ENCODE data around the gene RAPGEF3. TPM values are rescaled to one million over a fixed set of nuclear protein-coding genes. Genes with fewer than 3 reads are reported as not detected.

RAPGEF3 gene
- total RNA-seq, 4 donors from 2014 or later, result 17.0 to 27.0 (median 22.3) TPM

GRCh38 chr12:47793015-47793681 is 34.5 kb upstream of the RAPGEF3 start:
- intact Hi-C loops (cut with DNase I; ENCODE audit: low total_unique reads) (no loop called here), in situ Hi-C loops (cut with MboI; ENCODE audit: low sequenced_read_pairs in 4 of 4) (no loop called here)
- no peaks in the 10 kb centered on the region for H3K9me3 ChIP-seq
- H3K27ac ChIP-seq, result peak overlapping the region; percentile 49 to 64 (median 55)
- DNase-seq, result no peak
- peak; percentile 64 to 69 for ATAC-seq
- TF ChIP-seq, protein P1, sequence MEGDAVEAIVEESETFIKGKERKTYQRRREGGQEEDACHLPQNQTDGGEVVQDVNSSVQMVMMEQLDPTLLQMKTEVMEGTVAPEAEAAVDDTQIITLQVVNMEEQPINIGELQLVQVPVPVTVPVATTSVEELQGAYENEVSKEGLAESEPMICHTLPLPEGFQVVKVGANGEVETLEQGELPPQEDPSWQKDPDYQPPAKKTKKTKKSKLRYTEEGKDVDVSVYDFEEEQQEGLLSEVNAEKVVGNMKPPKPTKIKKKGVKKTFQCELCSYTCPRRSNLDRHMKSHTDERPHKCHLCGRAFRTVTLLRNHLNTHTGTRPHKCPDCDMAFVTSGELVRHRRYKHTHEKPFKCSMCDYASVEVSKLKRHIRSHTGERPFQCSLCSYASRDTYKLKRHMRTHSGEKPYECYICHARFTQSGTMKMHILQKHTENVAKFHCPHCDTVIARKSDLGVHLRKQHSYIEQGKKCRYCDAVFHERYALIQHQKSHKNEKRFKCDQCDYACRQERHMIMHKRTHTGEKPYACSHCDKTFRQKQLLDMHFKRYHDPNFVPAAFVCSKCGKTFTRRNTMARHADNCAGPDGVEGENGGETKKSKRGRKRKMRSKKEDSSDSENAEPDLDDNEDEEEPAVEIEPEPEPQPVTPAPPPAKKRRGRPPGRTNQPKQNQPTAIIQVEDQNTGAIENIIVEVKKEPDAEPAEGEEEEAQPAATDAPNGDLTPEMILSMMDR (IDR thresholded peaks at IDR 0.05 in 4 of 5, conservative IDR thresholded peaks at IDR 0.05 in 1 of 5), result no peak
- H3K36me3 ChIP-seq, result peaks cover 0 to 92% of the 10 kb centered on the region in 2 donors
- peaks cover 13 to 27% of the 10 kb centered on the region in 2 donors for H3K4me1 ChIP-seq
- H3K27me3 ChIP-seq, result no peaks in the 10 kb centered on the region
- H3K4me3 ChIP-seq, result no peak overlapping the region

DNA sequence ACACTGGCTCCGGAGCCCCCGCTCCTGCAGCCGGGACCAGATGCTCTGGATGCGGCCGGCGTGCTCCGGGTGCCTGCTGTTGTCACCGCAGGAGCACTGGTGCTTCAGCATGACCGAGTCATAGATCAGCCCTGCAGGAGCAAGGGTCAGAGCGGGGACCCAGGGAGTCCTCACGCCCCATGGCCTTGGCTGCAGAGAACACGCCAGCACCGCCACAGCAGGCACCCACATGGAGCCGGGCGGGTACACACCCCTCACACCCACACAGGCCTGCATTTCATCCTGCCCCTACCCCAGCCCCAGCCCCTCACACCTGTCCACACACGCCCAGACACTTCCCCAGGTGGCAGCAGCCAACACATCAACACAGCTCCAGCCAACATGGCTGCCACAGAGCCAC is 33.2 kb upstream of the RAPGEF3 start:
- H3K27me3 ChIP-seq, result no peaks in the 10 kb centered on the region
- ATAC-seq (no peak), DNase-seq (no peak)
- H3K4me1 ChIP-seq, result peaks cover 13 to 21% of the 10 kb centered on the region in 2 donors
- TF ChIP-seq, protein P1 (IDR thresholded peaks at IDR 0.05 in 4 of 5, conservative IDR thresholded peaks at IDR 0.05 in 1 of 5), result no peak
- TF ChIP-seq POLR2A (IDR thresholded peaks at IDR 0.05), result no peak
- intact Hi-C loops (cut with DNase I; ENCODE audit: low total_unique reads), result no loop called here
- in situ Hi-C loops (cut with MboI; ENCODE audit: low sequenced_read_pairs in 4 of 4), result no loop called here
- peaks cover 0 to 94% of the 10 kb centered on the region in 2 donors for H3K36me3 ChIP-seq
- no peaks in the 10 kb centered on the region for H3K9me3 ChIP-seq
- no peak overlapping the region for H3K27ac ChIP-seq
- H3K4me3 ChIP-seq, result no peak overlapping the region

GRCh38 chr12:47791351-47791746 is 32.7 kb upstream of the RAPGEF3 start:
- H3K36me3 ChIP-seq, result peaks cover 0 to 94% of the 10 kb centered on the region in 2 donors
- H3K27ac ChIP-seq, result no peak overlapping the region
- in situ Hi-C loops (cut with MboI; ENCODE audit: low sequenced_read_pairs in 4 of 4) (no loop called here), intact Hi-C loops (cut with DNase I; ENCODE audit: low total_unique reads) (no loop called here)
- H3K4me1 ChIP-seq, result peaks cover 13 to 21% of the 10 kb centered on the region in 2 donors
- H3K9me3 ChIP-seq, result no peaks in the 10 kb centered on the region
- DNase-seq (no peak), ATAC-seq (no peak)
- TF ChIP-seq POLR2A (IDR thresholded peaks at IDR 0.05), result no peak
- TF ChIP-seq, protein P1 (IDR thresholded peaks at IDR 0.05 in 4 of 5, conservative IDR thresholded peaks at IDR 0.05 in 1 of 5), result no peak
- H3K27me3 ChIP-seq, result no peaks in the 10 kb centered on the region
- no peak overlapping the region for H3K4me3 ChIP-seq

DNA sequence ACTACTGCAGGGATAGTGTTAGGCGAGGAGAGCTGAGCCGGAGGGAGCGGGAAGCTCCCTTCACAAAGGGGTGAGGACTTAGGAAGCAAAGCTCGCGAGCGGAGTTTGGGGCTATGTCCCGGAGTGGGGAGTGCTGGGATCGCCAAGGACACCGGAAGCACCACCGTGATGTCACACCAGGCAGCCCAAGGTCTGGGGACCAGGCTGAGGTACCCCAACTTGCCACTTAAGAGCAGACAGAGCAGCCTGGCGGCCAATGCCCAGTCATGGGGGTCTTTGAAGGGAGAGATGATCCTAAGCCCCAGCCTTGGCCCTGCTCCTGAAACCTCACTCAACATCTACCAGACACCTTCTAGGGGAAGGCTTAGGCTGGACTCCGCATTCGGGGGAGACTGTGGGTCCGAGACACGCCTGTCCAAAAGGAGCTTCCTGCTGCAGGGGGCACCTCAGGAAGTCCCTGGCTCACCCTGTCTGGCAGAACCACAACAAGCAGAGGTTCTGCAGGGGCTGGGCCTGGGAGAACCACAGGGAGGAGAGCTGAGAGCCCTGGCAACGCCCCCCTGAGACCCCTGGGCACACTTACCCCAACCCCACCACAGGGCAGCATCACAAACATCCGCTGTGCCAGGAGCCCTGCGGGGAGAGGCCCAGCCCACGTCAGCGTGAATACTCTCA is 32.1 kb upstream of the RAPGEF3 start:
- no peak for TF ChIP-seq POLR2A (IDR thresholded peaks at IDR 0.05)
- TF ChIP-seq, protein P1 (IDR thresholded peaks at IDR 0.05 in 4 of 5, conservative IDR thresholded peaks at IDR 0.05 in 1 of 5), result no peak
- Histone ChIP-seq H3K27ac (no peak overlapping the region), H3K4me3 (no peak overlapping the region), H3K4me1 (peaks cover 13 to 21% of the 10 kb centered on the region in 2 donors), H3K27me3 (no peaks in the 10 kb centered on the region), H3K9me3 (no peaks in the 10 kb centered on the region), H3K36me3 (peaks cover 0 to 94% of the 10 kb centered on the region in 2 donors)
- DNase-seq (no peak), ATAC-seq (no peak)
- in situ Hi-C loops (cut with MboI; ENCODE audit: low sequenced_read_pairs in 4 of 4) (no loop called here), intact Hi-C loops (cut with DNase I; ENCODE audit: low total_unique reads) (no loop called here)
